HG02759 (cell line): Measurements from ENCODE around the gene CELSR1.

Experiments
- ATAC-seq: cut with Tn5 transposase; IDR thresholded peaks from one replicate; pipeline ENCODE4 v1.9.1; 2021; ENCODE audit warnings: mild to moderate bottlenecking, moderate library complexity; ENCODE audit not compliant: unreplicated experiment

The CELSR1 gene

DNA sequence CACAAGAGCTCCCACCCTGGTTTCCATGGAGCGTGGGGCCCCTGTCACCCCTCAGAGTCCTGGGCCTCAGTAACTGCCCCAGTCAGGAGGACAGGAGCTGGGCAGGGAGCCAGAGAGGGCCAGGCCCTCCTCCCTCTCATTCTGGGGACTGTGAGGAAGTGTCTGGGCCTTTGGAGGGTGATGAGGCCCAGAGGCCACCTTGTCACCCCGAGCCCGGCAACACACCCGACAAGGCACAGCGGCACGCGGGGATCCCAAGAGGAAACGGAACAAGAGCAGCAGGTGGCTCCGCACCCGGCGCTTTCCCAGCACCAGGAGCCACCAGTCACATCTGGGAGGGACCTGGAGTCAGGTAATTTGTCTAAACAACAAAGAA lies 72.1 kb downstream of the CELSR1 start:
- ATAC-seq, result no peak

DNA sequence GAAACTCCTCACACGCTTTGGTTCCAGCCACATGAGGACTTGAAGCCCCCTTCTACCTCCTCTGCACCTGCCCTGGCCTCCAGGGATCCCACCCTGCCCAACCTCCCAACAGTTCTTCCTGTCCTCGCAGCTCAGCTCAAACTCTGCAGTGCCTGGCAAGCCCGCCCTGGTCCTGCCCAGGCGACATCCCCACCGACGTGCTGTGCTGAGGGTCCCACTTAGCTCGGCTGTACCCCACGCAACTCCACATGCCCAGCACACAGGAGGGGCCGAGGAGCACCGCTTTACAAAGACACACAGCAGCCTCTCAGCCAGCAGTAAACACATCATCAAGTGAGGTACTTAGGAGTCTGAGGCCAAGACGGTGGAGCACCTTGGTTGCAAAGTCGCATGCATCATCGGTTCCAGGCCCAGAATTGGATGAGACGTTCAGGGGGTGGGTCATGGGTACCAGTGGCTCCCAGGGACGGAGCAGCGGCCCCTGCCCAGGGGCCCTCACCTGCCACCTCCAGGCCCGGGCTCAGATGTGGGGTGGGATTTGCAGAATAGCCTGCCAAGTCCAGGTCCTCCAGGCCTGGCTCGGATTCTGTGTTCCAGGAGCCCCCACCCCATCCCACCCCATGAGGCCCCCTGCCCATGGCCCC lies 72.6 kb downstream of the CELSR1 start:
- no peak for ATAC-seq

DNA sequence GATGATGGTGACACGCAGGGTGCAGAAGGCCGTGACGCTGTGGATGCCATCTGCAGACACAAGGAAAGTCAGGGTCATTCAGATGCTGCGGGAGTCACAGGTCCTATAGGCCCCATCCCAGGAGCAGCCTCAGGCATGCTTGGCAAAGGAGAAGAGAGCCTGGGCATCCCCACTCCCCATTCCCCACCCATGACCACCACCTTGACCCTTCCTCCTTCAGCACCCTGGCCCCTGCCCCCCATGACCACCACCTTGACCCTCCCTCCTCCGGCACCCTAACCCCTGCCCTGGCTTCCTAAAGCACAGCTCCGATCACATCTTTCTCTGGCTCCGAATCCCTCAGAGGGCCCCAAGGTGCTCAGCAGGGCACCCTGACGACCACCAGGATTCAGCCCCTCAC lies 73.1 kb downstream of the CELSR1 start:
- no peak for ATAC-seq

- no peak for ATAC-seq
Measured at GRCh38 chr22:46463435-46464227, 73.8 kb downstream of the CELSR1 start.

- no peak for ATAC-seq
Measured at GRCh38 chr22:46462726-46463371, 74.6 kb downstream of the CELSR1 start.

- ATAC-seq, result no peak
Measured at GRCh38 chr22:46461566-46462180, 75.7 kb downstream of the CELSR1 start.

GRCh38 chr22:46460857-46461256 lies 76.6 kb downstream of the CELSR1 start:
- ATAC-seq, result no peak

GRCh38 chr22:46459347-46460065 lies 77.9 kb downstream of the CELSR1 start:
- no peak for ATAC-seq

DNA sequence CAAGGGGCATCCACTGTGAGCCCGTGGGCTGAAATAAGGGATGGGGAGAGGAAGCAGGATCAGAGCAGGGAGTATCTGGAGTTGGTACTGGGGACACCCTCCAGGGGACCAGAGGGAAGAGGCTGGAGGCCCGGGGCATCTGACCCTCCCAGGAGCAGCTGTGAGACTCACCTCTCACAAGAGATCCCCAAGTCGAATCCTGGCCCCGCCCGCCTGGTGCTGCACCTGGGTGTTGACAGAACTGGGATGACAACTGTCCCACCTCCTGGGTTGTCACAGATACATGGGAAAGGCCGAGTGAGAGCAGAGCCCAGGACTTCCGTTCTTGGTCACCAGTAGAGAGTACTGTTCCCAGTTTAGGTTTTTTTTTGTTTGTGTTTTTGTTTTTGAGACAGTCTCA lies 78.9 kb downstream of the CELSR1 start:
- ATAC-seq, result no peak

DNA sequence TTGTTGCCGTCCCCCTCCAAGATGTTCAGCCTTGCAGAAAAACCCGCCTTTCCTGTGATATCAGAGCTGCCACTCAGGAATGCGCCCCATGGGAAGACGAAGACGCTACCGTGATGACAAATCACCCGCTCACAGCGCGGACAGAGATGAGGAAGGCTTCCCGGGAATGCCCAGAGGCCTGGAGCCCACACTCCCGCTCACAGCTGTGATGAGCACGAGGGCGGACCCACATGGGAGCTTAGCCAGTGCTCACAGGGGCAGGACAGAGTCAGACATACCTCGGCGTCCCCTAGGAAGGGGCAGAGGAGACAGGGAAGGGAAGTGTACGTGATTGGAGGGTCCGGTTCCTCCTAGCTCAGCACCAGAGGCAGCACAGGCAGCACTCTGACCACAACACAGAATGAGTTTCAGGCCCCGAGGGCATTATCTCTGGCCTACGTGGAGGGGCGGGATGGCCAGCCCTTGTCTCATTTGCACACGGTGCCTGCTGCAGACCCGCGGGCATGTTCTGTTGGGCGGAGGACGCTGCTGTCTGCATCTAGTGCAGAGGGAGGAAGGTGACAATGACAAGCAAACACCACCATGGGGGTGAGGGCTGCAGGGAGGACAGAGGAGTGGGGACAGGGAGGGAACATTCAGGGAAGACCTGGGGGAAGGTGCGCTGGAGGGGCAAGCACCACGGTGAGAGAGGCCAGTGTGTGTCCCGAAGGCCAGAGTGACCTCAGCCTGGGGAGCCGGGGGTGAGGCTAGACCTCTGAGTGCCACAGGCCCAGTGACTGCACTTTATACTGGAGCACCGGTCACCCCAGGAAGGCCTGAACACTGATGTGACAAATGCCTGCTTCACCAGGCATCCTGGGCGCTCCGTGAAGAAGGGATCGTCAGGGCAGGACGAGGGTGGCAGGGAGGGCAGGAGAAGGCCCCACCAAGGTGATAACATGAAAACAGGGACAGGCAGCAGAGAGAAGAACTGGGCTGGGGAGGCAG lies 79.6 kb downstream of the CELSR1 start:
- no peak for ATAC-seq

DNA sequence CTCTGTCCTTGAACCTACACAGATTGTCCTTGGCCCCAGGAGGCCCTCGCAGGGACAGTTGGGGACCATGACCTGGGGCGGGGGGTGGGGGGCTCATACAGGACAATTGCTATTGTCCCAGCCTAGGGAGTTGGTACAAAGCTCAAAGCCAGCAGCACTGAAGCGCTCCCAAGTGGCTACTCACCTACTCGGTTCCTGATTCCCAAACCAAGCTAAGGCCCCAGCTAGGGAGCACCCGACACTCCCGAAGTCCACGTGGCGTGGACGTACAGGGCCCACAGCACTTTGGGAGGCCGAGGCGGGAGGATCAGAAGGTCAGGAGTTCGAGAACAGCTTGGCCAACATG lies 80.6 kb downstream of the CELSR1 start:
- no peak for ATAC-seq

- no peak for ATAC-seq
Measured at GRCh38 chr22:46455446-46455845, 82.0 kb downstream of the CELSR1 start.

DNA sequence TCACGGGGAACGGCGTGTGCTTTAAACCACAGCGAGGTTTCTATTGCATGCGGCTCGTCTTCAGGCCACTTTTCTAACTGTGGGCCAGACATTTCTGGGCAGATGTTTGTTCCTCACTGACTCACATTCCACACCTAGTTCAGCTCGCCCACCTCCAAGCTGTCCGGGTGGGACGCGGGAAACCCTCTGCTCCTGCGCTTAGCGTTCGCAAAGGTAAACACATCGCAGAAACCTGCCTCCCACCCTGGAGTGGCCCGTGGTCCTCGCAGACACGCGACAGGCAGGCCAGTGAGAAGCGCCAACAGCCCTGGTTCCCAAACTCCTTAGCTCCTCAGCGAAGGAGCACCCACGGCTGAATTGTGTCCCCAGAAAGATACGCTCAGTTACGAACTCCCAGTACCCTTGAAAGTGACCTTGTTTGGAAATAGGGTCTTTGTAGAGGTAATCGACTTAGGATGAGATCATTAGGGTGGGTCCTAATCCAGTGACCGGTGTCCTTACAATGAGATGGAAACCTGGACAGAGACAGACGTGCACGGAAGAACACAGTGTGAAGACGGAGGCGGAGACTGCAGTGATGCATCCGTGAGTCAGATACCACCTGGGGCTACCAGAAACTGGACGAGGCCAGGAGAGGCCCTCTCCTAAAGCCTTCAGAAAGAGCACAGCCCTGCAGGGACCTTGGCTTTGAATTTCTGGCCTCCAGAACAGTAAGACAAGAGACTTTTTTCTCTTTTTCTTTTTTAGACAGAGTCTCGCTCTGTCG lies 82.7 kb downstream of the CELSR1 start:
- no peak for ATAC-seq

GRCh38 chr22:46453829-46454503 lies 83.5 kb downstream of the CELSR1 start:
- no peak for ATAC-seq

DNA sequence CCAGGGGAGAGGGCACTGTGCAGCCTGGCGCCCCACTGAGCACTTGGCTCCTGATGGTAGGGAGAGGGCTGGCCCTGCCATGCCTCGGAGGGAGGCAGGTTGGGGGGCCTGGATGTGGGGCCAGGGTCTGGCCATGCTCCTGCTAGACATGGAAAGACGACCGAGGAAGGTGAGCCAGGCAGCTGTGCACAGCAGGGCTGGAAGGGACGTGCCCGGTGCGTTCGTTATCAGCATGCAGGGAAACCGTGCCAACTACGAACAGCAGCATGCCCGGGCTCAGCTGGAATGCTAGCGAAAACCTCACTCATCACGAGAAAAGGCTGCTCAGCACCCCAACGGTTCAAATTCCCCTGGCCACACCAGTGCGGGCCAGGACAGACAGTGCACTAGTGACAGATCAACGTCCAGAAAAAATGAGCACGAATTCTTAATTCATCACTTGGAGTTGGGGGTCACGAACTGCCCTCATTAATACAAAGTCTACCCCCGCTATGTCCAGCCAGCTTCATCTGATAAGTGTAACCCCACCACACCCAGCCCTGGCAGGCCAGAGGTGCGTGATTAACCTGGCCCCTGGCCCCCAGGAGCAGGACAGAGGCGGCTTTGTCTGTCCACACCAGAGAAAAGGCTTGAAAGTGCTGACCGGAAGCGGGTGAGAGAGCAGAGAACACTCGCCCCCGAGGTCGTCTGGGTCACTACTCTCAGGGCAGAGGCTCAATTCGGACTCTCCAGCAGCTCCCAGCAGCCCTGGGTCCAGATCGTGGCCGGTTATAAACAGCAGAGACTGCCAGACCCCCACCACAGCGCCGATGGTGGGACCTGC lies 84.2 kb downstream of the CELSR1 start:
- ATAC-seq, result no peak

- ATAC-seq, result no peak
Measured at GRCh38 chr22:46452195-46453005, 85.0 kb downstream of the CELSR1 start.

GRCh38 chr22:46451741-46452140 lies 85.7 kb downstream of the CELSR1 start:
- ATAC-seq, result no peak
